Glutamatergic neuron (in vitro differentiated cells): ENCODE results near the gene TEC. TPM values are rescaled to one million over a fixed set of nuclear protein-coding genes. Genes with fewer than 3 reads are reported as not detected.

Source experiments
- DNase-seq: peaks from one replicate; pipeline ENCODE4 v3.0.0; 2022
- H3K27ac Mint-ChIP-seq: one replicate; pipeline ENCODE4 v1.8.0; 2020; ENCODE audit warnings: mild to moderate bottlenecking, mixed read lengths, inconsistent platforms; ENCODE audit not compliant: unreplicated experiment
- H3K27me3 Mint-ChIP-seq: one replicate; pipeline ENCODE4 v1.8.0; 2020; ENCODE audit warnings: mild to moderate bottlenecking, moderate library complexity, mixed read lengths, inconsistent platforms; ENCODE audit not compliant: unreplicated experiment
- H3K36me3 Mint-ChIP-seq: one replicate; pipeline ENCODE4 v1.8.0; 2020; ENCODE audit warnings: mild to moderate bottlenecking, mixed read lengths, inconsistent platforms; ENCODE audit not compliant: unreplicated experiment
- H3K4me1 Mint-ChIP-seq: one replicate; pipeline ENCODE4 v1.8.0; 2020; ENCODE audit warnings: mild to moderate bottlenecking, low read depth, mixed read lengths, inconsistent platforms; ENCODE audit not compliant: unreplicated experiment
- H3K4me3 Mint-ChIP-seq: one replicate; pipeline ENCODE4 v1.8.0; 2020; ENCODE audit warnings: mild to moderate bottlenecking, mixed read lengths, inconsistent platforms; ENCODE audit not compliant: unreplicated experiment
- H3K9me3 Mint-ChIP-seq: one replicate; pipeline ENCODE4 v1.8.0; 2020; ENCODE audit warnings: mild to moderate bottlenecking, moderate library complexity, mixed read lengths, inconsistent platforms; ENCODE audit not compliant: unreplicated experiment
- total RNA-seq: library from RNA; stranded (reverse); fragmentation: NEBNext Ultra II Directional; extraction: Animal tissue kit (Norgen Biotek cat#: 25700); gene quantifications from one replicate; pipeline ENCODE4 v1.2.1, GENCODE V29; 2021; ENCODE audit not compliant: unreplicated experiment
- TF ChIP-seq, protein P1 (sequence below): fragments of 200-600 bp; sonication (generic); IDR thresholded peaks from one replicate; pipeline ENCODE4 v1.5.0; 2021; ENCODE audit not compliant: partially characterized antibody, unreplicated experiment

Gene TEC
- total RNA-seq, 1 donor from 2014 or later: 0.37 TPM

DNA sequence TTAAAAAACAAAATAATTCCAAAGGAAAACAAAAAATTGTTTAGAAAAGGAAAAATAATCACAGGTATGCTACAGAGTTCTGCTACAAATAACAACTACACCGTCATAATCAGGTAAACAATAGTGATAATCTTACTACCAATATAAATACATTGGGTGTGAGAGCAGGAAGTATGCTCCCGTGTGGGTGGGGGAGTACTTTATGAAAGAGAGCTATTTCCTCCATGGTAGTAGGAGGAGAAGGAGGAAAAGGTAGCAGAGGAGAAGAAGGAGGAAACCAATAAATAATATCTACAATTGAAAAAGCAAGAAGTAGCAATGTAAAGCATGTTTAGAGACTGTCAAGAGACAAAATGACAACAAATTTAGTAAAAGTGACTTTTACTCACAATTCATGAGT, 35.1 kb downstream of the TEC start:
- Mint-ChIP-seq H3K27me3 (no peaks in the 10 kb centered on the region), H3K36me3 (no peaks in the 10 kb centered on the region), H3K4me3 (no peak overlapping the region), H3K27ac (no peak overlapping the region), H3K9me3 (peaks cover 1% of the 10 kb centered on the region), H3K4me1 (no peaks in the 10 kb centered on the region)
- TF ChIP-seq, protein P1, sequence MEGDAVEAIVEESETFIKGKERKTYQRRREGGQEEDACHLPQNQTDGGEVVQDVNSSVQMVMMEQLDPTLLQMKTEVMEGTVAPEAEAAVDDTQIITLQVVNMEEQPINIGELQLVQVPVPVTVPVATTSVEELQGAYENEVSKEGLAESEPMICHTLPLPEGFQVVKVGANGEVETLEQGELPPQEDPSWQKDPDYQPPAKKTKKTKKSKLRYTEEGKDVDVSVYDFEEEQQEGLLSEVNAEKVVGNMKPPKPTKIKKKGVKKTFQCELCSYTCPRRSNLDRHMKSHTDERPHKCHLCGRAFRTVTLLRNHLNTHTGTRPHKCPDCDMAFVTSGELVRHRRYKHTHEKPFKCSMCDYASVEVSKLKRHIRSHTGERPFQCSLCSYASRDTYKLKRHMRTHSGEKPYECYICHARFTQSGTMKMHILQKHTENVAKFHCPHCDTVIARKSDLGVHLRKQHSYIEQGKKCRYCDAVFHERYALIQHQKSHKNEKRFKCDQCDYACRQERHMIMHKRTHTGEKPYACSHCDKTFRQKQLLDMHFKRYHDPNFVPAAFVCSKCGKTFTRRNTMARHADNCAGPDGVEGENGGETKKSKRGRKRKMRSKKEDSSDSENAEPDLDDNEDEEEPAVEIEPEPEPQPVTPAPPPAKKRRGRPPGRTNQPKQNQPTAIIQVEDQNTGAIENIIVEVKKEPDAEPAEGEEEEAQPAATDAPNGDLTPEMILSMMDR: no peak
- no peak for DNase-seq

DNA sequence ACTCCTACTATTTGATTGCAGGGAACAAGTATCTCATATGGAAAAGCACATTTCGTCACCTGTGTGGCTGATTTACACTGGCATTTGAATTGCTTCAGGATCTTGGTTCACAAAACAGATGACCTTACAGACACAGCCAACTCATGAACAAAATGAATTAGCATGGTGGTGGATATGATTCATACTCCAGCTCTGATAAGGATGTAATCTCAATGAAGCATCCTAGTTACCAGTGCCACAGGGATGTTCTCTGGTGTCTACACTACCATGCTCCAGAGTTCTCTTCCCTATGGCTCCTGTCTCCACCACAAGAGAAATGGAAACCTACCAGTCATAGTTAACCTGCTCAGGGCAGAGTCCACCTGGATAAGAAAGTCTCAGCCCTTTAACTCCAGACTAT, 40.7 kb downstream of the TEC start:
- Mint-ChIP-seq H3K9me3 (no peaks in the 10 kb centered on the region), H3K27me3 (peaks cover 2% of the 10 kb centered on the region), H3K4me1 (no peaks in the 10 kb centered on the region), H3K27ac (no peak overlapping the region), H3K4me3 (no peak overlapping the region), H3K36me3 (no peaks in the 10 kb centered on the region)
- DNase-seq: no peak
- TF ChIP-seq, protein P1: no peak

DNA sequence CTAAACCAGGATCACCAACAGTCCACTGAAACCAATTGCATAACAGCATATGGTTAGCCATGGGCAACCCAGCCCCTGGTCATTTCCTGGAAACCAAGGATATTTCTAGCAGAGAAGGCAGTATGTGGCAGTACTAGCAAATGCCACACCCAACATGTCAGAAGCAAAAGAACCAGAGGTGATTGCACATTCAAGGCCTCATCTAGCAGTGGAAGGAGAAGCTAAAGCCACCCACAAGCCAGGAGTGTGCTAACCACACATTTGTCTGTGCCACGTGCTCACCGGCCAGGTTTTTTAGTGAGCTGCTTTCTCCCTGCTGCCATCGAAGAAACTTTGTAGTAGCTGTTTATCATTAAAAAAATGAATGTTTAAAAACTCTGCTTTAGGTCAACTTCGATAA, 42.0 kb downstream of the TEC start:
- no peak overlapping the region for H3K4me3 Mint-ChIP-seq
- TF ChIP-seq, protein P1: no peak
- peaks cover 2% of the 10 kb centered on the region for H3K27me3 Mint-ChIP-seq
- no peaks in the 10 kb centered on the region for H3K9me3 Mint-ChIP-seq
- no peaks in the 10 kb centered on the region for H3K36me3 Mint-ChIP-seq
- no peak for DNase-seq
- no peaks in the 10 kb centered on the region for H3K4me1 Mint-ChIP-seq
- H3K27ac Mint-ChIP-seq: no peak overlapping the region

DNA sequence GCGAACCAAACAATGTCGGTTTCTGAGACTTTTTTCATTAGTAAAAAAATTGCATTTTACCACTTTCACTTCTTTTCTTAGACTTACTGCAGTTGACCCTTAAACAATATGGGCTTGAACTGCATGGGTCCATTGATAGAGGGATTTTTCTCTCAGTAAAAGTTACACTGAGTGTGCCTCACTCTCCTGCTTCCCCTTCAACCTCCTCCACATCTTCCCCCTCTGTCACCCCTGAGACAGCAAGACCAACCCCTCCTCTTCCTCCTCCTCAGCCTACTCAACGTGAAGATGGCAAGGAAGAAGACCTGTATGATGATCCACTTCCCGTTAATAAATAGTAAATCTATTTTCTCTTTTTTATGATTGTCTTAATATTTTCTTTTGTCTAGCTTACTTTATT, 43.4 kb downstream of the TEC start:
- no peak overlapping the region for H3K4me3 Mint-ChIP-seq
- H3K27me3 Mint-ChIP-seq: peaks cover 2% of the 10 kb centered on the region
- no peak overlapping the region for H3K27ac Mint-ChIP-seq

DNA sequence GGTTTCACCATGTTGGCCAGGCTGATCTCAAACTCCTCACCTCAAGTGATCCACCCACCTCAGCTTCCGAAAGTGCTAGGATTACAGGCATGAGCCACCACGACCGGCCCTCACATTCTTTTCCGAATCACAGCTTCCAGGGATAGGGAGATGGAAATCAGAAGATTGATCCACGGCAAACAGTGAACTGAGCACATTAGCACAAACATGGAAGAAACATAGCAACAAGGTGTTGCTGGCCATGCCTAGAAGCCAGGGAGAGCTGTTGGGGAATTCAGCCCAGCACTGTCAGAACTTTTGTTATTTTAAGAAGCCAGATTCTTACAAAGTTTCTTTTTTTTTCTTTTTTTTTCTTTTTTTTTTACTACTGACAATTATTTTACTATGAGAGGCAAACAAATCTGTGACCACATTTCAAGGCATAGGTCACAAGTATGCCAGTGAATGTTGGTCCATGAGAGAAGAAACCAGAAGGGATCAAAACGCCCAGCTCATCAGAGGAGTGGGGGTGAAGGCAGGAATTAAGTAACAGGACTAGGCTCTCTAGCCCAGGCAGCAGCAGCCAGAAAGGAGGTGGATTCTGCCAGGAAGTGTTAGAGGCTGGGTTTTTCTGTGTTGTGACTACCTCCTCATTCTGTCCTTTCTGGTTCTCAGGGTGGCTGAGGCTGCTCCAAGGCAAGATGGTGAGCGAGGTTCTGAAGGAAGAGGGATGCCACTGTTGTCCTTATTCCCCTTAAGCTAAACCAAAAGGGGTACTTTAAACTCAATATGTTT, 44.1 kb downstream of the TEC start:
- no peaks in the 10 kb centered on the region for H3K4me1 Mint-ChIP-seq
- H3K27me3 Mint-ChIP-seq: peaks cover 2% of the 10 kb centered on the region
- TF ChIP-seq, protein P1: no peak
- DNase-seq: no peak
- no peaks in the 10 kb centered on the region for H3K9me3 Mint-ChIP-seq
- no peak overlapping the region for H3K4me3 Mint-ChIP-seq
- no peaks in the 10 kb centered on the region for H3K36me3 Mint-ChIP-seq
- no peak overlapping the region for H3K27ac Mint-ChIP-seq

More for the DNA sequence above, 43.4 kb downstream of the TEC start:
- Mint-ChIP-seq H3K36me3 (no peaks in the 10 kb centered on the region), H3K9me3 (no peaks in the 10 kb centered on the region), H3K4me1 (no peaks in the 10 kb centered on the region)
- no peak for DNase-seq
- TF ChIP-seq, protein P1: no peak
